C4-2B (cell line): ENCODE data around the gene IER5.

ENCODE experiments used
- H3K27ac ChIP-seq: fragments of 450-650 bp; 2 replicates; pipeline ENCODE4 v1.5.1; 2017
- ZFX ChIP-seq: fragments of 450-650 bp; IDR thresholded peaks from 2 replicates; pipeline ENCODE4 v1.6.1; 2017
- TF ChIP-seq, protein P1 (sequence below): fragments of 450-650 bp; conservative IDR thresholded peaks from 2 replicates; pipeline ENCODE4 v1.5.1; 2017; ENCODE audit warnings: mild to moderate bottlenecking

IER5 gene

DNA sequence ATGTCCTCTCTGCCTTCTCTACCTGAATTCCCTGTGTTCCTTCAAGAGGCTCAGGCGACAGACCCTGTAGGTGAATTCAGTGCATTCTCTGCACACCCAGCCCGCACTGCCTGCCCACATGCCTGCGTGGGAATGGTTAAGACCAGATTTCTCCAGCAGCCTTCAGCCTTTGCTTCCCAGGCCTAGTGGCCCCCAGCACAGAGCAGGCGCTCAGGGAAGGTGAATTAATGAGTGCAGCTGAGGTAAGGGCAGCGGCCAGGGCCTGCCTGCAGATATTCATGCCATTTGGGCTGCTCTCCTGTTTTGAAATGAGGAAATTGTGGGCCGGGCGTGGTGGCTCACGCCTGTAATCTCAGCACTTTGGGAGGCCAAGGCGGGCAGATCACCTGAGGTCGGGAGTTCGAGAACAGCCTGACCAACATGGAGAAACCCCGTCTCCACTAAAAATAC is 45.5 kb downstream of the IER5 start:
- peak overlapping the region; percentile 26; the same call in 1 of the 2 replicates for H3K27ac ChIP-seq
- TF ChIP-seq, protein P1, sequence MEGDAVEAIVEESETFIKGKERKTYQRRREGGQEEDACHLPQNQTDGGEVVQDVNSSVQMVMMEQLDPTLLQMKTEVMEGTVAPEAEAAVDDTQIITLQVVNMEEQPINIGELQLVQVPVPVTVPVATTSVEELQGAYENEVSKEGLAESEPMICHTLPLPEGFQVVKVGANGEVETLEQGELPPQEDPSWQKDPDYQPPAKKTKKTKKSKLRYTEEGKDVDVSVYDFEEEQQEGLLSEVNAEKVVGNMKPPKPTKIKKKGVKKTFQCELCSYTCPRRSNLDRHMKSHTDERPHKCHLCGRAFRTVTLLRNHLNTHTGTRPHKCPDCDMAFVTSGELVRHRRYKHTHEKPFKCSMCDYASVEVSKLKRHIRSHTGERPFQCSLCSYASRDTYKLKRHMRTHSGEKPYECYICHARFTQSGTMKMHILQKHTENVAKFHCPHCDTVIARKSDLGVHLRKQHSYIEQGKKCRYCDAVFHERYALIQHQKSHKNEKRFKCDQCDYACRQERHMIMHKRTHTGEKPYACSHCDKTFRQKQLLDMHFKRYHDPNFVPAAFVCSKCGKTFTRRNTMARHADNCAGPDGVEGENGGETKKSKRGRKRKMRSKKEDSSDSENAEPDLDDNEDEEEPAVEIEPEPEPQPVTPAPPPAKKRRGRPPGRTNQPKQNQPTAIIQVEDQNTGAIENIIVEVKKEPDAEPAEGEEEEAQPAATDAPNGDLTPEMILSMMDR = no peak
- TF ChIP-seq ZFX = no peak

DNA sequence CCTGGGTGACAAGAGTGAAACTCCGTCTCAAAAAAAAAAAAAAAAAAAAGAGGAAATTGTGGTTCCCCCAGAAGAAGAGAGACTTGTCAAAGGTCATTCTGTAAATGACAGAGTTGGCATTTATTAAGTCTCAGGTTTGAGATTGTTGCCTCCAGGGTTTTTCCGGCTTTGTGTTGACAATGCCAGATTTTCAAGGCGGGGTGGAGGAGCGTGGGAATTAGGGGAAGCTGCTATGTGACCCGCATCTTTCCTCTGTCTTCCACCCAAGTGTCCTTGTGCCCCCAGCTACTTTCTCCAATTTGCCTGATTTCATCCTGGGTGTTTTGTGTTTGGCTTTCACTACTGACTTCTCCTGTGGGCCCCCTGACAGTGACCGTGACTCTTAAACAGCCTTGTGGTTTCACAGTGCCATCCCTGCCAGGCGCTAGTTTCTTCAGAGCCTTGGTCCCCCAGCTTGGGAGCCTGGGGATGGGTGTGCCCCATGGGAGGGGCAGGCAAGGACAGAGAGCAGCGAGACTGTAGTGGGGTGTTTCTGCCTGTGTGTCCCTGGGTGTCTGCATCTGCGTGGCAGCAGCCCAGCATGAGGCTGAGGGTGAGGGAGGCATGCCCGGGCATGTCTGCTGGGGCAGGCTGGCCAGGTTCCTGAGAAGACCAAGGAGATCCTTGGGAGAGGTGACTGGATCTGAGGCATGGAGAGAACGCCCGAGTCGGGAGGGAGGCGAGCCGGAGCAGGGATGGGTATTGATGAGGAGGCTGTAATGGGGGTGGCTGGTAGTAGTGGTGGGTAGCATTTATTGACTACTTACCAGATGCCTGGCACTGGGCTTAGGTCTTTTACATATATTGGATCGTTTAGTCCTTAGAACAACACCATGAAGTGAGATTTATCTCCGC is 46.3 kb downstream of the IER5 start:
- peak overlapping the region; percentile 26; the same call in 1 of the 2 replicates for H3K27ac ChIP-seq
- TF ChIP-seq ZFX = no peak
- TF ChIP-seq, protein P1 = no peak

DNA sequence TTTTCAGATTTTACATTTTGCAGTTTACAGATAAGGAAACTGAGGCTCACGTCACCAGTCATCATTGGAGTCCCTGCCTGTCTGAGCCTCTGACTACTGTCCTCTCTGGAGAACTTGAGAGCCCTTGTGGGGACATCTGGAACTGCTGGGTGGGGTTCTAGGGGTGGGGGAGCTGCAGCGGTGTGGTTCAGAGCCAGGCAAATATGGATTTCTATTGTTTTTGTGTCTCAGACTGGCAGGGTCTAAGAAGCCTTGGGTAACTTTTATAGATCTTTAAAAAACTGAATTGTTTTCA is 46.9 kb downstream of the IER5 start:
- no peak for TF ChIP-seq ZFX
- TF ChIP-seq, protein P1 = no peak
- H3K27ac ChIP-seq = peak overlapping the region; percentile 26; the same call in 1 of the 2 replicates

DNA sequence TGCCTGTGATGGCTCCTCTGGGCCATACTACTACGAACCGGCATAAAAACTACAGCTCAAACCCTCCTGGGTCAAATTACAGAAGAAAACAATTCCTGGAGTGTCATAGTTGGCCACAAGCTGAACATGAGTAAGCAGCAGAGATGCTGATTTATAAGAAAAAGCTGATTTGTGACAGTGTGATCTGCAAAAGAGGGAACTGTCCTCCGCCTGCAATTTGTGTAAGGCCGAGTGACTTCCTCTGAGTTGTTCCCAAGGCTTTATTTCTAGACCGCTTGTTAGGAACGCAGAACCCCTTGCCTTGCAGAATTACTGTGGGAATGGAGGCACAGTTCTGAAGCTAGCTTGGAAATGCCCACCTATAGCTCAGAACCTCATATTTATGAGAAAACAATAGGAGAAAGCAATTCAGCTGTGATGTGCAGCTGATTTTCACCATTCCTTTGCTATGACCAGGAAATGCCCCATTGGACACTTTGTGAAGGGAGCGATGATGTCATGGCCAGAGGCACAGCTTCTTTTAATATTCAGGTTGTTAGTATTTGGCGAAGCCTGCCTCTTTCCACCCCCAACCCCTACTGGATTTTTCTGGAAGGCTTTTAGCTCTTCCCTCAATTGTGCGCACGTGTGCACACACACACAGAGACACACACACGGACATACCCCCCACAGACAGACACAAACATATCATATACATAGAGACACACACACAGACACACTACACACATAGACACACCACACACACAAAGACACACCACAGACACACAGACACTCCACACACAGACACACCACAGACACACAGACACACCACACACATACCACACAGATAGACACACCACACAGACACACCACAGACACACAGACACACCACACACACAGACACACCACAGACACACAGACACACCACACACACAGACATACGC is 47.6 kb downstream of the IER5 start:
- H3K27ac ChIP-seq = no peak overlapping the region
- TF ChIP-seq ZFX = no peak
- TF ChIP-seq, protein P1 = no peak

DNA sequence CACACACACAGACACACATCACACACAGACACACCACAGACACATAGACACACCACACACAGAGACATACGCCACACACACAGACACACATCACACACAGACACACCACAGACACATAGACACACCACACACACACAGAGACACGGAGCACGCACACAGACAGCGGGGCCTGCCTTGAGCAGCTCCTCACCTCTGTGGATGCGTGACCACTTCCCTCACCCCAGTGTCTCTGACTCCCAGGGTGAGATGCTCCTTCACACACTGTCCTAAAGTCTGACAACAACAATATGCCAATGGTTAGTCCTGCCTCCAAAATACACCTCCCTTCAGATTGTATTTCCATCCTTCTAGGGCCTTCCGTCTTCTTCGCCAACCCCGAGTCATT is 48.2 kb downstream of the IER5 start:
- H3K27ac ChIP-seq = no peak overlapping the region
- TF ChIP-seq, protein P1 = no peak
- no peak for TF ChIP-seq ZFX

DNA sequence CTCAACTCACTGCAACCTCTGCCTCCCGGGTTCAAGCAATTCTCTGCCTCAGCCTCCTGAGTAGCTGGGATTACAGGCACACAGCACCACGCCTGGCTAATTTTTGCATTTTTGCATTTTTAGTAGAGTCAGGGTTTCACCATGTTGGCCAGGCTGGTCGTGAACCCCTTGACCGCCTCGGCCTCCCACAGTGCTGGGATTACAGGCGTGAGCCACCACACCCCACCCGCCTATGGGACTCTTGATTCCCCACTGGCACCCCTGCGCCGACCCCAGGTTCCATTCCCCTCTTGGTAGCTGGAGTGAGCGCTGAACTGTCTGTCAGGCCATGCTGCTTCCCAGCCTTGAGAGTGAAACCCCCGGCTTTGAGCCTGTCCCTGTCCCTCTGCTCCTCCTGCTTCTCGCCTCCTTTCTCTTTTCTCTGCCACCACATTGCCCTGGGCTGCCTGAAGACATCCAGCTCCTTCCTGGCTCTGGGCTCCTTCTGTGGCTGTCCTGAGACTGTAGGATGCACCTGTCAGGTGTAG is 48.8 kb downstream of the IER5 start:
- H3K27ac ChIP-seq = no peak overlapping the region
- TF ChIP-seq, protein P1 = no peak
- no peak for TF ChIP-seq ZFX
